H7 (cell line): ENCODE data around the gene SPATA21. TPM values are rescaled to one million over a fixed set of nuclear protein-coding genes. Genes with fewer than 3 reads are reported as not detected.

ENCODE experiments used
- DNase-seq: peaks from one replicate; pipeline ENCODE4 v3.0.0; 2012
- H3K27me3 ChIP-seq: 2 replicates; pipeline ENCODE4 v1.6.0; 2011; ENCODE audit warnings: mild to moderate bottlenecking, low read length; ENCODE audit not compliant: control insufficient read depth, insufficient read depth
- H3K36me3 ChIP-seq: replicated peaks from 2 replicates; pipeline ENCODE4 v1.5.1; 2011; ENCODE audit warnings: low read length; ENCODE audit not compliant: control insufficient read depth, insufficient read depth
- H3K4me3 ChIP-seq: 2 replicates; pipeline ENCODE4 v1.5.1; 2011; ENCODE audit warnings: low read depth, mild to moderate bottlenecking, control low read depth, low read length, moderate library complexity; ENCODE audit not compliant: insufficient read depth
- total RNA-seq: library from RNA; depleted of rRNA; stranded (reverse); fragments of >200 nt; shearing (Covaris generic); gene quantifications from 2 replicates; pipeline ENCODE4 v1.2.3, GENCODE V29; 2014

The SPATA21 gene
- total RNA-seq, 1 experiment from 2014 or later = not detected

DNA sequence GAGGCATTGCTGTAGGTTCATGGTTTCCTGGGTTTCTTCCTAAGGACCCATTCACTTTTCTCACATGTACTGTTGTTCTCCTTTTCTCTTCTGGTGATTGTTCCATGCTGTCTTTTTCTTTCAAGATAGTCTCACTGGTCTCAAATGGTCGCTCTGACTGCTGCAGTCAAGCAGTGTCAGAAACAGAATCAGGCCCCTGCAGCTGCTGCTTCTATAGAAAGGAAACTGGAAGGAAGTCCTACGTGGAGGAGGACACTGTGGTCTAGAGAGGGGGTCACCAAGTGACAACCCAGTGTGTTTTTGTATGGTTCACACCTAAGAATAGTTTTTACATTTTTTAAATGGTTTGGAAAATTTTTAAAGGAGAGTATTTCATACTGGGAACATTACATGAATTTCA is 5.7 kb upstream of the SPATA21 start:
- H3K36me3 ChIP-seq = peaks cover 10% of the 10 kb centered on the region
- no peak overlapping the region for H3K4me3 ChIP-seq
- H3K27me3 ChIP-seq = no peaks in the 10 kb centered on the region
- no peak for DNase-seq

DNA sequence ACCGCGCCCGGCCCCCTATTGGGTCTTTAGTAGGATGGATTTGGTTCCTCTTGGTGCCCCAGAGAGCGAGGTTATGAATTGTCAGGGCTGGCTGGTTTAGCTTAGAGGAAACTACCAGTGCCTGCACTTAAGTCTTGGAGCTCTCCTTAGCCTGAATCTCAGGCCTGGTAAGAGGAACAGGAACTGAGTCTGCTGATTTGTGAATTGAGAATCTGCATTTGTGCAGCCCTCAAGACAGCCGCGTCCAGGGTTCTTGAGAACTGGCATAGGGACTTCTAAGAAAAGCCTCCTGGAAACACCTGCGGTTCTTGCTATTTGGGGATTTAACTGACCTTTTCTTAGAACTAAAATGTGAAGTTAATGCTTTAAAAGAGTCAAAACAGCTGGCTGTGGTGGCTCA is 5.0 kb upstream of the SPATA21 start:
- no peak for DNase-seq
- no peak overlapping the region for H3K4me3 ChIP-seq
- H3K36me3 ChIP-seq = peaks cover 10% of the 10 kb centered on the region
- no peaks in the 10 kb centered on the region for H3K27me3 ChIP-seq

- Histone ChIP-seq H3K4me3 (peak overlapping the region; percentile 98), H3K27me3 (no peaks in the 10 kb centered on the region), H3K36me3 (peaks cover 10% of the 10 kb centered on the region)
- no peak for DNase-seq
Measured at GRCh38 chr1:16441282-16441665, 4.0 kb upstream of the SPATA21 start.

GRCh38 chr1:16440470-16441281 is 3.5 kb upstream of the SPATA21 start, which contains the start of gene NECAP2:
Gene NECAP2 (plus strand): TSS chr1:16440724. CDS start chr1:16440762, 38 bp downstream.
- no peaks in the 10 kb centered on the region for H3K27me3 ChIP-seq
- H3K36me3 ChIP-seq = peaks cover 10% of the 10 kb centered on the region
- peak; percentile 94 for DNase-seq
- peak within 1 kb of the TSS; percentile 98 for H3K4me3 ChIP-seq

- DNase-seq = no peak
- peaks cover 9% of the 10 kb centered on the region for H3K36me3 ChIP-seq
Measured at GRCh38 chr1:16440131-16440469, 2.9 kb upstream of the SPATA21 start.

DNA sequence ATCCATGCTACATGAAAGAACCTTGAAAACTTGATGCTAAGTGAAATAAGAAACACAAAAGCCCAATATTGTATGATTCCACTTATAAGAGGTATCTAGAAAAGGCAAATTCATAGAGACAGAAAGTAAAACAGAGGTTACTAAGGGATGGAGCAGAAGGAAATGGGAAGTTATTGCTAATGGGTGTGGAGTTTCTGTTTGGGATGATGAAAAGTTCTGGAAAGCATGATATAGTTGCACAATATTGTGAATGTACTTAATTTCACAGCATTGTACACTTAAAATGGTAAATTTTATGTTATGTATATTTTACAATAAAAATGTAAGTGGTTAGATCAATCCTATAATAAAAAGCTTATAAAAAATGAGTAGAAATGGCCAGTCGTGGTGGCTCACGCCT is 1.7 kb upstream of the SPATA21 start:
- no peak overlapping the region for H3K4me3 ChIP-seq
- no peak for DNase-seq
- peaks cover 3% of the 10 kb centered on the region for H3K36me3 ChIP-seq
- H3K27me3 ChIP-seq = no peaks in the 10 kb centered on the region

More at GRCh38 chr1:16440131-16440469, 2.9 kb upstream of the SPATA21 start:
- Histone ChIP-seq H3K27me3 (no peaks in the 10 kb centered on the region), H3K4me3 (peak overlapping the region; percentile 98)

DNA sequence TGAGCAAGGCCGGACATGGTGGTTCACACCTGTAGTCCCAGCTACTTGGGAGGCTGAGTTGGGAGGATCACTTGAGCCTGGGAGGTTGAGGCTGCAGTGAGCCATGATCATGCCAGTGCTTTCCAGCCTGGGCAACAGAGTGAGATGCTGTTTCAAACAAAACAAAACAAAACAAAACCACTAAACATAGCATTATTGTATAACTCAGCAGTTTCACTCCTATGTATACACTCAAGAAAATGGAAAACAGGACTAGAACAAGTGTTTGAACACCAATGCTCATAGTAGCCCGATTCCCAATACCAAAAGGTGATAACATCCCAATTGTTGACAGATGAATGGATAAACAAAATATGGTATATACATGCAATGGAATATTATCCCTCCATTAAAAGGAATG is 1.3 kb upstream of the SPATA21 start:
- Histone ChIP-seq H3K27me3 (no peaks in the 10 kb centered on the region), H3K4me3 (no peak overlapping the region), H3K36me3 (peaks cover 1% of the 10 kb centered on the region; the same call in 1 of the 2 replicates)
- DNase-seq = no peak

- Histone ChIP-seq H3K36me3 (no peaks in the 10 kb centered on the region), H3K27me3 (no peaks in the 10 kb centered on the region), H3K4me3 (no peak overlapping the region)
Measured at GRCh38 chr1:16434501-16434900, 2.7 kb downstream of the SPATA21 start.

GRCh38 chr1:16434007-16434406 is 3.2 kb downstream of the SPATA21 start:
- Histone ChIP-seq H3K27me3 (no peaks in the 10 kb centered on the region), H3K4me3 (no peak overlapping the region), H3K36me3 (no peaks in the 10 kb centered on the region)
- no peak for DNase-seq

More at GRCh38 chr1:16434501-16434900, 2.7 kb downstream of the SPATA21 start:
- DNase-seq = no peak

- no peaks in the 10 kb centered on the region for H3K27me3 ChIP-seq
- H3K36me3 ChIP-seq = no peaks in the 10 kb centered on the region
- no peak for DNase-seq
- no peak overlapping the region for H3K4me3 ChIP-seq
Measured at GRCh38 chr1:16433030-16433429, 4.2 kb downstream of the SPATA21 start.

GRCh38 chr1:16430606-16431005 is 6.6 kb downstream of the SPATA21 start:
- Histone ChIP-seq H3K27me3 (no peaks in the 10 kb centered on the region), H3K4me3 (no peak overlapping the region), H3K36me3 (no peaks in the 10 kb centered on the region)
- DNase-seq = peak; percentile 76

DNA sequence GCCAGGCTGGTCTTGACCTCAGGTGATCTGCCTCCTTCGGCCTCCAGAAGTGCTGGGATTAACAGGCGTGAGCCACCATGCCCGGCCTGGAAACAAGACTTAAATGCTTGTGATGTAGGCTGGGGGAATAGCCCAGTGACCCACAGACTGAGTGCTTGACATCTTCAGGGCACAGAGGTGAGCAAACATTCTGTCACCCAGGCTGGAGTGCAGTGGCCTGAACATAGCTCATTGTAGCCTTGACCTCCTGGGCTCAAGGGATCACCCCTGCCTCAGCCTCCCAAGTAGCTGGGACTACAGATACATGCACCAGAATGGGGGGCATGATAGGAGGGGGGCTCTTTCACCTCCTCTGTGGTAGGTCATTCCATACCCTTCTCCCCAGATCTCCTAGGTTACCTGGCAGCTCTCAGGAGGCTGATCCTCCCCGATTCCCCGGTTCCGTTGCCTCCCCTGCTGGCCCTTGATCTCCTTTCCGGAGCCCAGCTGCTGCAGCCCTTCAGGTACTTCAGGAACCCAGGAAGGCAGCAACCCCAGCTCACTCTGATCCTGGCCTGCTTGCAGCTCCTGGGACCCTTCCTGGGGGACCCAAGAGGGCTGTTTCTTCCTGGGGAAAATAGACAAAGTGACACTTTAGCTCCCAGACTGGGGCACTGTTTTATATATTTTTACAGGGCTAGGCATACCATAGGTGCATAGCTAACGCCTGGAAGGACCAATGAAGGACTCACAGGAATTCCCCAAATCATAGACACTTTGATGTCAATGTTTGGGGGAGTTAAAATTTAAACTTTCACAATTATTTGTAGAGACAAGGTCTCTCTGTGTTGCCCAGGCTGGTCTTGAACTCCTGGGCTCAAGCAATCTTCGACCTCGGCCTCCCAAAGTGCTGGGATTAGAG is 11.8 kb downstream of the SPATA21 start:
- no peaks in the 10 kb centered on the region for H3K36me3 ChIP-seq

GRCh38 chr1:16422041-16422440 is 15.2 kb downstream of the SPATA21 start:
- H3K27me3 ChIP-seq = no peaks in the 10 kb centered on the region
- no peak for DNase-seq
- no peak overlapping the region for H3K4me3 ChIP-seq
- H3K36me3 ChIP-seq = no peaks in the 10 kb centered on the region

More for the DNA sequence above, 11.8 kb downstream of the SPATA21 start:
- Histone ChIP-seq H3K4me3 (no peak overlapping the region), H3K27me3 (no peaks in the 10 kb centered on the region)
- DNase-seq = no peak

DNA sequence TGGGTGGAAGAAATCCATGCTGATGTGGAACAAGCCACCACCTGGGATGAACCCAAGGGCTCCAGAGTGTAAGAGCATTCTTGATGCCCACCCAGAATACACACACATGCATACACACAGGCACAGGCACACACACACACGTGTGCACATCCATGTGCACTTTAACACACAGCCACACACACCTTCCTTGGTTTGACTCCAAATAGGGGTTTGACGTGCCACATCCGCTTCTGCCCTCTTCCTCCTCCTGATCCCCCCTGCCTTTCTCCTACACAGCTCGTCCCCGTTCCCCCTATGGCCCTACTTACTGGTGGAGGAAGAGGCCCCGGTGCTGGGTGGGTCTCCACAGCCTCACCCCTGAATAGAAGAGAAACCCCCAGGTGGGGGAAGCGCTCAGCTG is 16.0 kb downstream of the SPATA21 start:
- H3K4me3 ChIP-seq = no peak overlapping the region
- H3K27me3 ChIP-seq = no peaks in the 10 kb centered on the region
- H3K36me3 ChIP-seq = no peaks in the 10 kb centered on the region
- no peak for DNase-seq
